HG02642 (cell line): ENCODE measurements around the gene LRRC3C.
"Not testable (repeated sequence)": the region's sequence is repeated elsewhere in the genome, so short reads cannot be mapped to it uniquely, and the experiment has no call there.

Experiments
- ATAC-seq: cut with Tn5 transposase; IDR thresholded peaks from one replicate; pipeline ENCODE4 v1.9.1; 2021; ENCODE audit warnings: mild to moderate bottlenecking; ENCODE audit not compliant: unreplicated experiment, poor library complexity

LRRC3C gene

DNA sequence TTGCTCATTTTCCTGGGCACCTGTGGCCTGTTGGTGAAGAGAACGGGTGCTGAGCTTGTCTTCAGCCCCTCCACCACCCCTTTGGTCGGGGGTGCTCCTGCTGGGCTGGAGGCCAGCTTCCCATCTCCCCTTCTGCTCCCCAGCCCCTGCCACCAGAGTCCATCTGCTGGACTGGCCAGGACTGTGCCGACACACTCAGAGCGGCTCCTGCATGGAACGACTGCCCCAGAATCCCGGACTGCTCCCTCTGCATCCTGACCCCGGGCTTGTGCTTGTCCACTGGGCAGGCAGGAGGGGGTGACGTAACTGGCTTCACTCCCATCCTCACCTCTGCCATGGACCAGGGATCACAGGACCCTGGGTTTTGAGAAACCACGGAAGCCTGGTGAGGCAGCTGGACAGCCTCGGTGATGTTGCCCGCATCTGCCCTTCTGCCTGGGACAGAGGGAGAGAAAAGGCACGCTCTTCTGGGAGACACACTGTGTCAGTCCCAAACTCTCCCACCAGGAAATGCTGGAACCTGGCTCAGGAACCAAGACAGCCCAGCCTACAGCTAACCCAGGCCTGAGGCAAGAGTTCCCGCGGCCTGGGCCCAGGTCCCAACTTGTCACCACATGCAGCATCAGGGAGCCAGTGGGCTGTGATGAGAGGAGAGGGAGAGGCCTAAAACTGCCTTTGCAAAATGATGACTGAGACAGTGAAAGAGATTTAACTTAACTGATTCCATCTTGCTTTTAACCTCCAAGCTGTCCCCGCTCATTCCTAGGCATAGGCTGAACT lies 19.2 kb downstream of the LRRC3C start:
- ATAC-seq: no peak

DNA sequence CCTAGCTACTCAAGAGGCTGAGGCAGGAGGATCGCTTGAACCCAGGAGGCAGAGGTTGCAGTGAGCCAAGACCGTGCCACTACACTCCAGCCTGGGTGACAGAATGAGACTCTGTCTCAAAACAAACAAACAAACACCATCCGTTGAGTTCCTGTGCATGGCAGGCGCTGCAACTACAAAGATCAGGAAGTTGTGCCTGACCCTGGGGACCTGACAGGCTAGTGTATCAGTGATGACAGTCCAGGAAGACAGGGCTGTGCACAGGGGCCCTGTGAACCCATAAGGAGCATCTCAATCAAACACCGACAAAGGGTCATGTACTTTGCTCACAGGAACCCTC lies 20.9 kb downstream of the LRRC3C start:
- not testable (repeated sequence) for ATAC-seq

- ATAC-seq: no peak
These were observed 21.5 kb downstream of the LRRC3C start for GRCh38 chr17:39949028-39949427.

- no peak for ATAC-seq
These were observed 23.4 kb downstream of the LRRC3C start for GRCh38 chr17:39950871-39951348.

- ATAC-seq: peak; percentile 1
These were observed 24.6 kb downstream of the LRRC3C start for GRCh38 chr17:39951924-39952679.

GRCh38 chr17:39952680-39953470 lies 25.3 kb downstream of the LRRC3C start:
- ATAC-seq: peak; percentile 78

GRCh38 chr17:39953471-39953888 lies 25.9 kb downstream of the LRRC3C start:
- no peak for ATAC-seq

- ATAC-seq: no peak
These were observed 27.3 kb downstream of the LRRC3C start for GRCh38 chr17:39954876-39955275.

GRCh38 chr17:39955726-39956225 lies 28.2 kb downstream of the LRRC3C start:
- ATAC-seq: no peak

- ATAC-seq: no peak
These were observed 33.1 kb downstream of the LRRC3C start for GRCh38 chr17:39960524-39961041.

DNA sequence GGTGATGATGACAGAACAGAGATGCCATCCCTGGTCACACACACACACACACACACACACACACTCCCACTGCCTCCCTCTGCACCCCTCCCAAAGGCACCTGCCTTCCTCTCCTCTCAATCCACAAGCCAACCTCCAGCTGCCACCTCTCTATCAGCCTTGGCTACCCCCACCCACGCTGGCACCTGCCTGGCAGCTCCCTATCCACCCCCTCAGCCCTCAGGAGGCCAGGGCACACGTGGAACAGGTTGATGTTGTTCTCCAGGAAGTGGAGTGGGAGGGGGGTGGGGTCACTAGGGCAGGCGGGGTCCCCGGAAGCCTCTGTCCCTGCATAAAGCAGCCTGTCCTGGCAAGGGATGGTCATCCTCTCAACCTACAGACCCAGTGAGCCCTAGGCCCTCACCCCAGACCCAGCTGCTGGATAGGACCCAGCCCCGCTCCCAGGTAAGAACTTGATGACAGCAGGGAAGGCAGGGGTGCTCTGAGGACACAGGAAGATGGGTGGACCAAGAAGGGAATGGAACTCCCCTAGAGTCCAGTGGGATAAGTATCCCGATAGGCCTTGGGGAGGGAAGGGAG lies 35.2 kb downstream of the LRRC3C start, which contains the start of gene GSDMA:
Gene GSDMA, plus strand, starts transcription at position 363 of the 579 bp plus-strand sequence. CDS start 2,684 bp downstream, outside the sequence.
- ATAC-seq: no peak

GRCh38 chr17:39963829-39964228 lies 36.3 kb downstream of the LRRC3C start:
- no peak for ATAC-seq

DNA sequence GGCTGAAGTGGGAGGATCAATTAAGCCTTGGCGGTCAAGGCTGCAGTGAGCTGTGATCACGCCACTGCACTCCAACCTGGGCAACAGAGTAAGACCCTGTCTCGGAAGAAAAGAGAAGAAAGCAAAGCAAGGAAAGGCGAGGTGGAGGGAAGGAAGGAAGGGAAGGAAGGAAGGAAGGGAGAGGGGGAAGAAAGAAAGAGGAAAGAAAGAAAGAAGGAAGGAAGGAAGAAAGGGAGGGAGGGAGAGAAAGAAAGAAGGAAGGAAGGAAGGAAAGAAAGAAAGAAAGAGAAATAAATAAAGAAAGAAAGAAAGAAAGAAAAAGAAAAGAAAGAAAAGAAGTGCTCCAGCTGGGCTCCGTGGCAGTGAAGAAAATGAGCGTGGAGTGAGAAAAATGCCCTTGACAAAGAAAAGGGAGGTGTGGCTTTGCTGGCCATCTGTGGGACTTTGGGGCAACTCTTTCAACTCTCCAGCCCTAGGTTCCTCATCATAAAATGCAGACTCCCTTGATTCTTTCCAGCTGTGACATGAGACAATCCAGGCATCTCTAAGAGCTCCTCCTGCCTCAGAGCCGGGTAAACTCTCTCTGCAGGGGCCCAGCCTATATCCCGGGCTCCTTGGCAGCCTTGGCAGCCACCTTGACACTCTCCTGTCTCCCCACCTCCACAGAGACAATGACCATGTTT lies 37.6 kb downstream of the LRRC3C start:
- ATAC-seq: no peak

- no peak for ATAC-seq
These were observed 39.2 kb downstream of the LRRC3C start for GRCh38 chr17:39966771-39967170.

GRCh38 chr17:39968761-39969160 lies 41.2 kb downstream of the LRRC3C start:
- no peak for ATAC-seq

DNA sequence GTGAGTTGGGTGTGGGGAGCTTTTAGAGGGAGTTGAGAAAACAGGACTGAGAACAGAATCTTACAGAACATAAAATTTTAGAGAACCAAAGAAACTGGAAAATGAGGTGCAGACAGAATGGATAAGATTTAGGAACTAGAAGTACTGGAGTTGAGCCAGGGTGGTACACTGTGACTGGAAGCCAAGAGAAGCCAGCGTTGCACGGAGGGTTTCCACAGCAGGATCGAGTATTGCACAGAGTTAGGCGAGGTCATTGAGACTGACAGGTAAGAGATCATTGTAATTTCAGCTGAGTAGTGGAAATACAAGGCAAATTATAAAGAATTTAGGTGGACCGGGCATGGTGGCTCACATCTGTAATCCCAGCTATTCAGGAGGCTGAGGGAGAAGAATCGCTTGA lies 41.8 kb downstream of the LRRC3C start:
- ATAC-seq: no peak

GRCh38 chr17:39970157-39970692 lies 42.7 kb downstream of the LRRC3C start:
- ATAC-seq: no peak

GRCh38 chr17:39971076-39971603 lies 43.6 kb downstream of the LRRC3C start:
- no peak for ATAC-seq

- no peak for ATAC-seq
These were observed 44.7 kb downstream of the LRRC3C start for GRCh38 chr17:39972271-39972670.
